Caco-2 (cell line): Measurements from ENCODE around the gene KIF1B. TPM values are rescaled to one million over a fixed set of nuclear protein-coding genes. Genes with fewer than 3 reads are reported as not detected.

Experiments used
- BruUV-seq: library from RNA; stranded (reverse); fragments of 400-500 nt; replicated peaks from 2 replicates; lab custom pipeline; 2021; lab: Mats Ljungman, UMichigan
- CTCF ChIA-PET: fragments of 300-600 bp; sonication (Branson Sonifier 250); formaldehyde crosslinking; loops from one replicate; lab custom pipeline; 2022; ENCODE audit warnings: antibody characterized with exemption; lab: Charles Lee
- POLR2A ChIA-PET: fragments of 300-600 bp; sonication (Branson Sonifier 250); formaldehyde crosslinking; loops from one replicate; lab custom pipeline; 2022; ENCODE audit warnings: antibody characterized with exemption; lab: Charles Lee
- DNase-seq, 2 experiments: peaks; one replicate each; pipeline versions ENCODE4 v3.0.0 to v3.0.0-alpha.2; 2020 to 2022
- H3K27me3 ChIP-seq: replicated peaks from 2 replicates; pipeline ENCODE4 v1.6.0; 2011; ENCODE audit warnings: low read length; ENCODE audit not compliant: control insufficient read depth, insufficient read depth
- H3K36me3 ChIP-seq: 2 replicates; pipeline ENCODE4 v1.5.1; 2011; ENCODE audit warnings: low read length; ENCODE audit not compliant: control insufficient read depth, insufficient read depth
- H3K4me1 ChIP-seq: fragments of 250-450 bp; sonication (Bioruptor Pico); 2 replicates; pipeline ENCODE4 v1.5.1; 2020; ENCODE audit warnings: mild to moderate bottlenecking
- H3K4me3 ChIP-seq: 2 replicates; pipeline ENCODE4 v1.5.1; 2011; ENCODE audit warnings: low read depth, mild to moderate bottlenecking, control low read depth, low read length
- H3K9me3 ChIP-seq: fragments of 250-450 bp; sonication (Bioruptor Pico); 2 replicates; pipeline ENCODE4 v1.5.1; 2020; ENCODE audit warnings: mild to moderate bottlenecking, moderate library complexity
- H3K27ac Mint-ChIP-seq: one replicate; pipeline ENCODE4 v1.8.0; 2022; ENCODE audit warnings: mixed read lengths; ENCODE audit not compliant: unreplicated experiment
- H3K27me3 Mint-ChIP-seq: one replicate; pipeline ENCODE4 v1.8.0; 2022; ENCODE audit warnings: mixed read lengths; ENCODE audit not compliant: insufficient read depth, unreplicated experiment
- H3K36me3 Mint-ChIP-seq: one replicate; pipeline ENCODE4 v1.8.0; 2022; ENCODE audit warnings: mild to moderate bottlenecking, mixed read lengths; ENCODE audit not compliant: insufficient read depth, unreplicated experiment
- H3K4me1 Mint-ChIP-seq: one replicate; pipeline ENCODE4 v1.8.0; 2022; ENCODE audit warnings: low read depth, mixed read lengths; ENCODE audit not compliant: unreplicated experiment
- H3K4me3 Mint-ChIP-seq: one replicate; pipeline ENCODE4 v1.8.0; 2022; ENCODE audit warnings: mild to moderate bottlenecking, moderate library complexity, mixed read lengths; ENCODE audit not compliant: unreplicated experiment
- H3K9me3 Mint-ChIP-seq: one replicate; pipeline ENCODE4 v1.8.0; 2022; ENCODE audit warnings: mixed read lengths; ENCODE audit not compliant: unreplicated experiment
- CTCF ChIP-seq, 2 experiments: fragments of 200-600 bp in 1 of 2; IDR thresholded peaks; 1 replicate in 1 of 2; 2 replicates in 1 of 2; pipeline versions ENCODE4 v1.5.1 to v1.8.0; 2011 to 2022; ENCODE audit warnings: antibody characterized with exemption in 1 of 2, control low read depth in 1 of 2, inconsistent platforms in 1 of 2, low read depth in 1 of 2, low read length in 1 of 2, mild to moderate bottlenecking in 1 of 2, moderate library complexity in 1 of 2; ENCODE audit not compliant: insufficient read depth in 1 of 2, severe bottlenecking in 1 of 2, unreplicated experiment in 1 of 2
- intact Hi-C: fragments of 100-400 bp; cut with micrococcal nuclease; formaldehyde crosslinking; loops from one replicate; pipeline ENCODE4 v1.10.0; 2022; ENCODE audit not compliant: unreplicated experiment
- total RNA-seq: library from RNA; stranded (reverse); gene quantifications from 2 replicates; pipeline ENCODE4 v1.2.3, GENCODE V29; 2022

KIF1B gene
- total RNA-seq, 1 experiment from 2014 or later = 41.1 TPM

DNA sequence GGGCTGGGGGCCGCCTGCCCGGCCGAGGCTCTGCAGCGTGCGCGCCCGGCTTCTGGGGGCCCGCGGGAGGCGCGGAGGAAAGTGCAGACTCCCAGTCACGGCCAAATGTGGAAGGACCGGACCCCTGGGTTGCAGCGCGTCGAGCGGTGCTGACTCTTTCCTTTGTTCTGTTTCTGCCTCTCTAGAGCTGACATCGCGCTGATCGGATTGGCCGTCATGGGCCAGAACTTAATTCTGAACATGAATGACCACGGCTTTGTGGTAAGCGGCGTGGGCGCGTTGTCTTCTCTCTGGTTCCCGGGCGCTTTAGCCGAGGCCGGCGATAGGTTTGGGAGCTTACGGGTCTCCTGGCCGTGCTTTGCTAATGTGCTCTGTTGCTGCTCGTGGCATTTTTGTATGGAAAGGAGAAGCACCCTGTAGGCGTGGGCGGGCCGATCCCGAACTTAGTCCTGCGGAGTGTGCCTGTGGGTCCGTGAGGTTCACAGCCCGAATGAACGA, 189.1 kb downstream of the KIF1B start:
- ChIA-PET CTCF (interaction anchor here (1.0 to 2.4 kb wide), 2 partner anchors 22 to 31 kb away, joined by 4 to 16 read pairs; partner anchors contain the start of gene CENPS), POLR2A (interaction anchor here (0.7 to 2.0 kb wide), 4 partner anchors 12 to 1388 kb away, joined by 4 to 12 read pairs (median 8); partner anchors contain the start of genes CENPS and KIF1B)
- Mint-ChIP-seq H3K4me1 (peaks cover 5% of the 10 kb centered on the region), H3K9me3 (no peaks in the 10 kb centered on the region), H3K4me3 (peak overlapping the region; percentile 93), H3K36me3 (peaks cover 58% of the 10 kb centered on the region), H3K27me3 (no peaks in the 10 kb centered on the region), H3K27ac (peak overlapping the region; percentile 84)
- no peaks in the 10 kb centered on the region for H3K27me3 ChIP-seq
- peak overlapping the region; percentile 77 for H3K4me3 ChIP-seq
- peaks cover 14% of the 10 kb centered on the region; the same call in 1 of the 2 replicates for H3K4me1 ChIP-seq
- no peak for DNase-seq
- no peaks in the 10 kb centered on the region for H3K36me3 ChIP-seq
- intact Hi-C loops = loop anchor here (1.0 to 2.0 kb wide), 2 partner anchors 29 to 75 kb away; partner anchors contain the start of gene PEX14
- no TSS peak for BruUV-seq
- TF ChIP-seq CTCF (IDR thresholded peaks at IDR 0.05; ENCODE audit: insufficient read depth in 1 of 2, low read depth in 1 of 2, low read length in 1 of 2, severe bottlenecking in 1 of 2, unreplicated experiment in 1 of 2) = no peak
- H3K9me3 ChIP-seq = peaks cover under 1% of the 10 kb centered on the region; the same call in 1 of the 2 replicates

- peak overlapping the region; percentile 93 for H3K4me3 Mint-ChIP-seq
- H3K4me1 Mint-ChIP-seq = peaks cover 5% of the 10 kb centered on the region
- no peak for DNase-seq
- no peaks in the 10 kb centered on the region for H3K9me3 Mint-ChIP-seq
- Histone ChIP-seq H3K36me3 (no peaks in the 10 kb centered on the region; the same call in 1 of the 2 replicates), H3K27me3 (no peaks in the 10 kb centered on the region), H3K9me3 (no peaks in the 10 kb centered on the region), H3K4me1 (peaks cover 14% of the 10 kb centered on the region; the same call in 1 of the 2 replicates), H3K4me3 (peak overlapping the region; percentile 77)
- peaks cover 63% of the 10 kb centered on the region for H3K36me3 Mint-ChIP-seq
- ChIA-PET POLR2A (interaction anchor here (0.6 to 2.0 kb wide), 3 partner anchors 12 to 1388 kb away, joined by 4 to 17 read pairs (median 12); no protein-coding TSS in a partner anchor), CTCF (interaction anchor here (2.4 kb wide), 1 partner anchor 22 kb away, joined by 16 read pairs; no protein-coding TSS in a partner anchor)
- TF ChIP-seq CTCF (IDR thresholded peaks at IDR 0.05; ENCODE audit: insufficient read depth in 1 of 2, low read depth in 1 of 2, low read length in 1 of 2, severe bottlenecking in 1 of 2, unreplicated experiment in 1 of 2) = no peak
- H3K27me3 Mint-ChIP-seq = no peaks in the 10 kb centered on the region
- peak overlapping the region; percentile 84 for H3K27ac Mint-ChIP-seq
- intact Hi-C loops = no loop called here
- no TSS peak for BruUV-seq
Observed at GRCh38 chr1:10400013-10400412, 189.6 kb downstream of the KIF1B start.

DNA sequence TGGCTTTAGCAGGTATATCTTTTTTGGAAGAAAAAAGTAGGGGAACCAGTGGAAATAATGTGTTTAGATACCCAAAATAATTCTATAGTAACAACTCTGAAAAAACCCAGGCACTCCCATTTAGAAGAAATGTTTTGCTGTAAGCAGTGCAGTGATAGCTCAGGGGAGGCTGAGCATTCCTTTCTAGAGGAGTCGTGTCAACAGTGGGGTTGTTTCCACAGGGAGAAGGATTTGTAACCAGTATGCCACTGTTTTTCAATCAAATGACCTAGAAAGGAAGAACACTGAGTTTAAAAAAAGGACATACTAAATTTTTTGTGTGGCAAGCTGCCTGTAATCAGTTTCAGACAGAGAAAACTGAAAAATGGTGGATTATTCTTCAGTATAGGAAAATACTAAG, 190.9 kb downstream of the KIF1B start:
- no peaks in the 10 kb centered on the region; the same call in 1 of the 2 replicates for H3K36me3 ChIP-seq
- POLR2A ChIA-PET = no interaction called here
- no peaks in the 10 kb centered on the region for H3K27me3 ChIP-seq
- no peaks in the 10 kb centered on the region for H3K27me3 Mint-ChIP-seq
- no peaks in the 10 kb centered on the region for H3K9me3 Mint-ChIP-seq
- CTCF ChIA-PET = no interaction called here
- H3K4me1 ChIP-seq = peaks cover 14% of the 10 kb centered on the region; the same call in 1 of the 2 replicates
- peaks cover 67% of the 10 kb centered on the region for H3K36me3 Mint-ChIP-seq
- H3K9me3 ChIP-seq = no peaks in the 10 kb centered on the region
- TF ChIP-seq CTCF (IDR thresholded peaks at IDR 0.05; ENCODE audit: insufficient read depth in 1 of 2, low read depth in 1 of 2, low read length in 1 of 2, severe bottlenecking in 1 of 2, unreplicated experiment in 1 of 2) = no peak
- BruUV-seq = no TSS peak
- peaks cover 5% of the 10 kb centered on the region for H3K4me1 Mint-ChIP-seq
- intact Hi-C loops = no loop called here
- DNase-seq = no peak
- no peak overlapping the region for H3K4me3 ChIP-seq
- H3K27ac Mint-ChIP-seq = peak overlapping the region; percentile 77
- peak overlapping the region; percentile 11 for H3K4me3 Mint-ChIP-seq
